ENCODE results near the gene FOXN4.

FOXN4 gene

DNA sequence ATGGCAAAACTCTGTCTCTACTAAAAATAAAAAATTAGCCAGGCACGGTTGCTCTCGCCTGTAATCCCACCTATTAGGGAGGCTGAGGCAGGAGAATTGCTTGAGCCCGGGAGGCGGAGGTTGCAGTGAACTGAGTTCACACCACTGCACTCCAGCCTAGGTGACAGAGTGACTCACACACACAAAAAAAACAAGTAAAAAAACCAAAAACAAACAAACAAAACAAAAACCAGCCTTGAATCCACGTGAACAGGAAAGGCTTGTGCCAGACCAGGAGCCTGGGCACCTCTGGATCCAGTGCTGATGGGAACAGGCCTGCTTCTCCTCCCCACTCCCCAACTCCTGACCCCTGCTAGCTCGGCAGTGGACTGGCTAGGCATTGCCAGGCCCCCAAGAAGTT lies 3.5 kb downstream of the FOXN4 start:
- DNase-seq (ENCODE audit: low spot score), result no peak

GRCh38 chr12:109304485-109304884 lies 4.6 kb downstream of the FOXN4 start:
- no peak for DNase-seq (ENCODE audit: low spot score)

GRCh38 chr12:109302770-109303169 lies 6.3 kb downstream of the FOXN4 start:
- no peak for DNase-seq (ENCODE audit: low spot score)

GRCh38 chr12:109302358-109302757 lies 6.7 kb downstream of the FOXN4 start:
- DNase-seq (ENCODE audit: low spot score), result no peak

DNA sequence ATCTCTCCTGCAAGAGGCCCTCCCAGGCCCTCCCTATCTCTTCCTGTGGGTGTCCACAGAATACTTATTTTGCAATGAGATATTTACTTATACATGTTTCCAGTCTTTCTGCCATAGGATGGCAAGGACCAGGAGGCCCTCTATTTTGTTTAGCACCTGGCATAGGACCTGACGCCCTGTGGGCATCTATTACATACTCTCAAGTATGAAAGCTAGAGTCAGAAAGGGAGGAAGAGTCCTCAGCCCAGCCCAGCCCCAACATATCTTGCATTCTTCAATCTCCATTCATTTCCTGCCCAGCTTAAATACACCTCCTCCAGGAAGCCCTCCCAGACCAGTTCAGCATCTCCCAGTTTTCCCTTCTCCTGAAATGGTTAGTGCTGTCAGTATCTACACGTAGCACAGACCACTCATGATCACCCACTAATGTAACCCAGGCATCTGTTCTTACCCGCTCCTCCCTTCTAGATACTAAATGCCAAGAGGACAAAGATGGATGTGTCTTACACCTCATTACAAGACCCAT lies 7.4 kb downstream of the FOXN4 start:
- DNase-seq (ENCODE audit: low spot score), result no peak

GRCh38 chr12:109299849-109300248 lies 9.2 kb downstream of the FOXN4 start:
- DNase-seq (ENCODE audit: low spot score), result no peak

GRCh38 chr12:109296431-109296830 lies 12.7 kb downstream of the FOXN4 start:
- no peak for DNase-seq (ENCODE audit: low spot score)

DNA sequence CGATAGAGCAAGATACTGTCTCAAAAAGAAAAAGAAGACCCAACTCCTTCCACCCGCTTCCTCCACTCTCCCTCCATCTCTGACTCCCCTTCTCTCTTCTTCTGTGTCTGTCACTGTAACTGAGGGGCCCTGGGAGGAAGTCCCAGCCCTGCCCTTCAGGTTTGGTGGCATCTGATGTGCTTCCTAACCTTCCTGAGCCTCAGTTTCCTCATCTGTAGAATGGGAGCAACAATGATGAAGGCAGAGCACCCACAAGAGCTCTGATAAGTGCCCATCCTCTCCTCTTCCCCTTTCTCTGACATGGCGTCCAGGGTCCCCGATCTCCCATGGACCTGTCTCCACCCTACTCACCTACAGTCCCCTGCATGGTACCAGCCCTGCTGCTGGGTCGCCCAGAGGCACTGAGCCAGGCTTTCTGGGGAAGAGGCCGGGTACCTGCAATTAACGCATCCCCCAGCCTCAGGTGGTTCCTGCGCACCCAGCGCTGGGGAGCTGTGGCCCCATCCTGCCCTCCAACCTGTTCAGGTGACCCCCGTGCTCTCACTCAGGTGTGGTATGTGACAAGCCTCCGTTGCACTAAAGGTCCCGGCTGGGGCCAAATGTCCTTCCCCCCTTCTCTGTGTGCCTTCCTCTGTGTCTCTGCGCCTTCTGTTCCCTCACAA lies 13.2 kb downstream of the FOXN4 start:
- DNase-seq (ENCODE audit: low spot score), result no peak

- no peak for DNase-seq (ENCODE audit: low spot score)
These were observed 14.7 kb downstream of the FOXN4 start for GRCh38 chr12:109294286-109294796.

- DNase-seq (ENCODE audit: low spot score), result no peak
These were observed 16.0 kb downstream of the FOXN4 start for GRCh38 chr12:109293106-109293505.

GRCh38 chr12:109292342-109292711 lies 16.8 kb downstream of the FOXN4 start:
- no peak for DNase-seq (ENCODE audit: low spot score)

DNA sequence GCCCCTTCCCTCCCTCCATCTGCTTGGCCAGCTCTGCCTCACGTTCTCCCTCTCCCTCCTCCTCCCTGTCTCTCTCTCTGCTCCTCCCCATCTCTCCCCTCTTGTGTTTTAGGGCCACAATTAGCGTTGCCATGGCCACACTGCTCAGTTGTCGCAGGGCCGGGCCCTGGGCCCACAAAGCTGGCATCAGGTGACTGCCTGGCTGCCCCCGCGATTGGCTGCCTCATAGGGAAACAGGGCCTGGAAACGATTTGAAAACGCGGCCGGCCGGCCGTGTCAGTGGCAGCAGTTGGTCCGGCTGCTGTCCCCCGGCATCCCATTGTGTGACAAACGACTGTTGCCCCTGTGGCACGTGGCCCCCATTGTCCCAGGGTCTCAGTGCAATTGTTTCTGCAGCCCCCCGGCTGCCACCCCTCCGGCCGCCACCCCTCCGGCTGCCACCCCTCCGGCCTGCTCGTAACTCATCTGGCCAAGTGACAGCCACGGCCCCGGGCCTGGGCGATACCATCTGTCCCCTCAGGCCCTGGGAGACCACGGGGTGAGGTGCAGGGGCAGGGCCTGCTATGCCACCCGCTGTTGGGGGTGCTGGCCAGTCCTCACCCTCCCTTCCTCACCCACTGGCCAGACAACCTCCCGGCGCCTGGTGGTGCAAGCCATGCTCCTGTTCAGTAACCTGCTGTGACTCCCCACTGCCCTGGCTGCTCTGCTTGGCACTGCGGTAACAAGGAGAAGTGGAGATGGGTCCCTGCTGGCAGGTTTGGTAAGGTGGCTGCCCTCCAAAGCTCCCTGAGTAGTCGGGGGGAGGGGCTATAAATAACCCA lies 17.4 kb downstream of the FOXN4 start:
- peak; percentile 99 for DNase-seq (ENCODE audit: low spot score)

GRCh38 chr12:109291117-109291516 lies 18.0 kb downstream of the FOXN4 start:
- no peak for DNase-seq (ENCODE audit: low spot score)

DNA sequence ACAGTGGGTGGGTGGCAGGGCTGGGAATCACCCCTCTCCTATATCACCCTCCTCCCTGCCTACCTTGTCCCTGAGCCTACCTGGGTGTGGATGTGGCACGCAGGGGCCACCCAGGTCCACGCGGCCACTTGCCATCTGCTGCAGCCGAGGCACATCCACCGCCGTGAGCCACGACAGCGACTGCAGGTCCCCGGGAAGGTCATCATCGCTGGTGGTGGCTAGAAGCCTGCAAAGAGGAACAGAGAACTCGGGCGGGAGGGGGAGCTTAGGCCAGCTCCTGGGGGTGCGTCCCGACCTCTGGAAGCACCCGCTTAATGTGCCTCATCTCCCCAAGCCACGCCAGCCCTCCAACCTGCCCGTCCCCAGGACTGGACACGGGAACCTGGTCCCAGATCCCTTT lies 19.0 kb downstream of the FOXN4 start:
- no peak for DNase-seq (ENCODE audit: low spot score)

- DNase-seq (ENCODE audit: low spot score), result peak; percentile 41
These were observed 19.5 kb downstream of the FOXN4 start for GRCh38 chr12:109289551-109289950.

DNA sequence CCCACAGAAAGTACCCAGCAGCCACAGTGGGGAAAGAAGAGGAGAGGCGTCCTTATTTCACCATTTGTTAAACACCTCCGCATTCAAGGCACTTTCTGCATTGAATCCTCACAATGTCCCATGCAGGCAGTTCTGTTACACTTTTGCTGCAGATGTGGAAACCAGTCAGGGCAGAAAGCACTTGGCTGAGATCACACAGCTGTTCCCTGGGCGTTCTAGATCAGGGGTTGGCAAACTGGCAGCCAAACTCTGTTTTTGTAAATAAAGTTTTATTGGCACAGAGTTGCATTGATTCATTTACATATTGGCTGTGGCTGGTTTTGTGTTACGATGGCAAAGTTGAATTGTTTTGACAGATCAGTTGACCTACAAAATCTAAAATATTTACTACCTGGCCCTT lies 20.1 kb downstream of the FOXN4 start:
- no peak for DNase-seq (ENCODE audit: low spot score)

- DNase-seq (ENCODE audit: low spot score), result no peak
These were observed 20.5 kb downstream of the FOXN4 start for GRCh38 chr12:109288571-109288970.

DNA sequence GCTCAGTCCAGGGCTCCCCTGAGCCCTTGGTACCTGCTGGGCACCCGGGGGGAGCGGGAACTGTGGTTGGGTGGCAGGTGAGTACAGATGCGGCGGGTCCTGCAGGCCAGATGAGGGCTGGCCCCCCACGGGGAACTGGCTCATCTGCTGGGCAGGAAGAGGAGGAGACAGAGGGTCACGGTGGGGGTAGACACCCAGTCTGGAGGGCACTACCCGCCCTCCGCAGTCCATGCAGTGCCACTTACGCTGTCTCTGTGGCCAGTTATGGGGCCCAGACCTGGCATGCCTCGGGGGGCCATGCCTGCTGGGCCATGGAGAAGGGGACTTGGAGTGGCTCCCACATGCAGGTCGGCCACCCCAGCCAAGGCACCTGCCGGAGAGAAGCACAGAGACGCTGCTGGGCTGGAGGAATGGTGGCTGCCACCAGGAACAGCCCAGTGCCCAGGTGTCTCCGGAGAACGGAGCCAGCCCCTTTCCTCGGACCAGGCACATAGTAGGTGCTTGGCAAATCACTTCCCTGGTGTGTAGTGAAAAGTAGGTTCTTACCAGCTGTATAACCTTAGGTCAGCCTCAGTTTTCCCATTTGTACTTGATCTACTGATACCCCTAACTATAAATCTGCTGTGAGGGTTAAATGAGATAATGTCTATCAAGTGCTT lies 21.1 kb downstream of the FOXN4 start:
- DNase-seq (ENCODE audit: low spot score), result no peak

DNA sequence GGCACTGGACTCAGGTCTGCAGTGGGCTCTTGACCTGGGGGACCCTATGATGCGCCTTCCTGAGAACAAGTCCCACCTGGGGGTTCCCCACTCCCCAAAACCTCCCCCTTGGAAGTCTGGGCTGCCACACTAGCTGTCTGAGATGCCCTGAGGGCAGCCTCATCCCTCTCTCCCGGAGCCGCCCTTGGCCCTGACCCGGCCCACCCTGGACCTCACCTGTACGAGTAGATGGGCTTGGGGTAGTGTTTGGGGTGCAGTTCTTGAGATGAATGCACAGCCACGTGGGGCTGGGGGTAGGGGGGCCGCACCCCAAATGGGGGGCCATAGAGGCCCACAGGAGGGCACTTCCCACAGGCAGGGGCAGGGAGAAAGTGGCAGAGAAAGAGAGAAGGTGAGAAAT lies 21.9 kb downstream of the FOXN4 start:
- no peak for DNase-seq (ENCODE audit: low spot score)

- DNase-seq (ENCODE audit: low spot score), result no peak
These were observed 22.4 kb downstream of the FOXN4 start for GRCh38 chr12:109286652-109287051.

DNA sequence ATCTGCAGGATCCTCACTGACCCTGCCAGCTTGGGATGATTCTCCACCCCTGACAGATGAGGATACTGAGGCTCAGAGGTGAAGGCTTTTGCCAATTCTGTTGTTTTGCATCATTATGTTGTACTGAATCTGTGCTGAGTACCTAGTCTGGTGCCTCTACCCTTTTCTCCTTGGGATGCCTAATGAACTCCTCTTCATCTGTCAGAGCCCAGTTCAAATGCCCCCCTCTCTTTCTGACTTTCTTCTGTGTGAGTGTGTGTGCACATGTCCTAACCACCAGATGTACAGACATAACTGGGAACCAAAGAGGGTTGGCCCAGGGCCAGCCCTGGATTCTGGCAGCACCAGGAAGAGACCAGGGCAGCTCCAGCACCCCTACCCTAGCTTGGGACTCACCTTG lies 22.8 kb downstream of the FOXN4 start:
- DNase-seq (ENCODE audit: low spot score), result no peak

DNA sequence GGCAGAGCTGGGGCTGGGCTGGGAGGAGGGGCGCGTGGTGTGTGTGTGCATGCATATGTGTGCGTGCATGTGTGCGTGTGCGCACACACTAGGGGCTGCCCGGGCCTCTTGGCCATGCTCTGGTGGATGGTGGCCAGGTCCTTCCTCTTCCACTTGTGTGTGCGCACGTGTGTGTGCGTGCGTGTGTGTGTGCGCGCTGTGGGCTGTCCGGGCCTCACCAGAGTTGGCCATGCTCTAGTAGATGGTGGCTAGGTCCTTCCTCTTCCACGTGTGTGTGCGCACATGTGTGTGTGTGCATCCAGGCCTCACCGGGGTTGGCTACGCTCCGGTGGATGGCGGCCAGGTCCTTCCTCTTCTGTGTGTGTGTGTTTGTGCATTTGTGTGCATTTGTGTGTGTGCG lies 24.7 kb downstream of the FOXN4 start:
- DNase-seq (ENCODE audit: low spot score), result no peak

DNA sequence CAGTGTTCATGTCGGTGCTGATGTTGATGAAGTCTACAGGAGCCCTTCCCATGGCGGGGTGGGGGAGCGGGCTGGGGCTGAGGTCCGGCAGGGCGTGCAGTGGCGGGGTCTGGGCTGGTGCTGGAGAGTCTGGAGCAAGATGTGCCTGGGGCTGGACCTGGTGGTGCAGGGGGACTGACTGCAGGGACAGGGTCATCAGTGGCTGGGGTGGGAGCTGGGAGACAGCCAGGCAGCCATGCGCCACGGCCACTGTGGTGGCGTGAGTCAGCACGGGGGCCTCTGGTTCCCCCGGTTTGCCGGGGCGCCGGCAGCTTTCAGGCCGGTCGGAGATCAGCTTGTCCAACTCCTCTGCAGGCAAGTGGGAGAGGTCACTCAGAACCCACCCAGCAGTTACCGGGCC lies 27.6 kb downstream of the FOXN4 start:
- DNase-seq (ENCODE audit: low spot score), result no peak
